Stimulated activated naive CD8-positive, alpha-beta T cell treated with anti-CD3 and anti-CD28 coated beads, Interleukin-15, Interleukin-2, amounts not matched to agents 100 U/mL and 50 U/mL, for 24 hours (primary cell): ENCODE data around the gene MIF.
"Not testable (repeated sequence)": the region's sequence is repeated elsewhere in the genome, so short reads cannot be mapped to it uniquely, and the experiment has no call there.

Experiments
- ATAC-seq: fragments of 150-1000 bp; cut with Tn5 transposase; one replicate; pipeline ENCODE4 v1.10.0; 2021
- DNase-seq: peaks from one replicate; pipeline ENCODE4 v3.0.0; 2021

Gene MIF

GRCh38 chr22:23903328-23903971, 9.3 kb downstream of the MIF start:
- ATAC-seq (no peak), DNase-seq (no peak)

GRCh38 chr22:23904573-23905254, 10.5 kb downstream of the MIF start:
- ATAC-seq (no peak), DNase-seq (no peak)

GRCh38 chr22:23906641-23907040, 12.5 kb downstream of the MIF start:
- ATAC-seq, result no peak
- DNase-seq, result no peak

GRCh38 chr22:23907423-23907822, 13.2 kb downstream of the MIF start:
- ATAC-seq, DNase-seq: not testable (repeated sequence)

- DNase-seq (no peak), ATAC-seq (no peak)
Measured at GRCh38 chr22:23908587-23909205, 14.5 kb downstream of the MIF start.

GRCh38 chr22:23909296-23909898, 15.2 kb downstream of the MIF start:
- DNase-seq (no peak), ATAC-seq (no peak)

- ATAC-seq, result no peak
Measured at GRCh38 chr22:23910496-23911190, 16.5 kb downstream of the MIF start.

GRCh38 chr22:23911318-23911980, 17.3 kb downstream of the MIF start:
- no peak for ATAC-seq
- DNase-seq, result no peak

More at GRCh38 chr22:23910496-23911190, 16.5 kb downstream of the MIF start:
- DNase-seq, result no peak

GRCh38 chr22:23912293-23912903, 18.2 kb downstream of the MIF start:
- DNase-seq (no peak), ATAC-seq (no peak)

GRCh38 chr22:23913306-23913660, 19.1 kb downstream of the MIF start:
- ATAC-seq, result peak; percentile 26
- DNase-seq, result peak; percentile 37

- peak; percentile 100 for DNase-seq
Measured at GRCh38 chr22:23913661-23914353, 19.6 kb downstream of the MIF start.

GRCh38 chr22:23915290-23915689, 21.1 kb downstream of the MIF start:
- DNase-seq (no peak), ATAC-seq (no peak)

More at GRCh38 chr22:23913661-23914353, 19.6 kb downstream of the MIF start:
- ATAC-seq, result peak; percentile 100

- not testable (repeated sequence) for DNase-seq, ATAC-seq
Measured at GRCh38 chr22:23920267-23920611, 26.1 kb downstream of the MIF start.

GRCh38 chr22:23921586-23922201, 27.5 kb downstream of the MIF start:
- ATAC-seq, DNase-seq: not testable (repeated sequence)

- no peak for ATAC-seq
- DNase-seq, result no peak
Measured at GRCh38 chr22:23922921-23923320, 28.7 kb downstream of the MIF start.

- ATAC-seq (no peak), DNase-seq (no peak)
Measured at GRCh38 chr22:23925020-23925606, 30.9 kb downstream of the MIF start.

- ATAC-seq, result no peak
- DNase-seq, result no peak
Measured at GRCh38 chr22:23926561-23926960, 32.4 kb downstream of the MIF start.

GRCh38 chr22:23938328-23939016, 44.3 kb downstream of the MIF start:
- DNase-seq, result no peak
- no peak for ATAC-seq

- no peak for ATAC-seq
- no peak for DNase-seq
Measured at GRCh38 chr22:23939017-23939357, 44.8 kb downstream of the MIF start.
